ENCODE data around the gene ADIPOR2.

ADIPOR2 gene

GRCh38 chr12:1800401-1801302, 109.8 kb downstream of the ADIPOR2 start:
- DNase-seq = peak; percentile 62

DNA sequence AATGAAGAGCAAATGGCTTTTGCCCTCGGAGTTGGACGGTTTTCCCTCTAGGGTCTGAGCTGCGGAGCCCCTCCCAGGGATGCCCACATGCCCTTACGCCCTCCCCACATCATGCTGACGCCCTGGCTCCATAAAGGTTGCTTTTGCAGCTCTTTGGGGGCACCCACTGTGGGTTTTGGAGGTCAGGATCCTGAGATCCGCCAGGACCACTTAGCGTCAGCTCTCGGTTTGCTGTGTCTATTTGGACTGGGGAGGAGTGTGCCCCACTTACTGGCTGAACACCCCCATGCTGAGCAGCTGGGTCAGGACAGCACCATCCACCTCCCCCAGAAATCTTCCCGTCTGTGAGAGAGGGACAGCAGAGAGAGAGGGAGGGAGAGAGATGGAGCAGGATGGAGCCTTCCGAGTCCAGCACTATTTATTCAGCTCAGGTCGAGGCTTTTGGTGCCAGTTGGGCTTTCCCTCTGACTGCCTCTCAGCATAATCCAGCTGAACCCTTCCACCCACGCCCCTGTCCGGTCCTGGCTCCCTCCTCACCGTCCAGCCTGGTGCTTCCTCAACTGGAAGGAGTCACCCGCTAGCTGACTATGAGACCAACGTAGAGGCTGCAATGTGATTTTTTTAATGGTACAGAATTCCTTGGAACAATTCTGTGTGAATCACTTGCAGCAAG, 110.6 kb downstream of the ADIPOR2 start:
- peak; percentile 45 for DNase-seq

GRCh38 chr12:1803736-1804135, 112.9 kb downstream of the ADIPOR2 start:
- no peak for DNase-seq

GRCh38 chr12:1804545-1805332, 113.9 kb downstream of the ADIPOR2 start:
- DNase-seq = peak; percentile 91

- DNase-seq = no peak
These were observed 114.7 kb downstream of the ADIPOR2 start for GRCh38 chr12:1805441-1806081.

DNA sequence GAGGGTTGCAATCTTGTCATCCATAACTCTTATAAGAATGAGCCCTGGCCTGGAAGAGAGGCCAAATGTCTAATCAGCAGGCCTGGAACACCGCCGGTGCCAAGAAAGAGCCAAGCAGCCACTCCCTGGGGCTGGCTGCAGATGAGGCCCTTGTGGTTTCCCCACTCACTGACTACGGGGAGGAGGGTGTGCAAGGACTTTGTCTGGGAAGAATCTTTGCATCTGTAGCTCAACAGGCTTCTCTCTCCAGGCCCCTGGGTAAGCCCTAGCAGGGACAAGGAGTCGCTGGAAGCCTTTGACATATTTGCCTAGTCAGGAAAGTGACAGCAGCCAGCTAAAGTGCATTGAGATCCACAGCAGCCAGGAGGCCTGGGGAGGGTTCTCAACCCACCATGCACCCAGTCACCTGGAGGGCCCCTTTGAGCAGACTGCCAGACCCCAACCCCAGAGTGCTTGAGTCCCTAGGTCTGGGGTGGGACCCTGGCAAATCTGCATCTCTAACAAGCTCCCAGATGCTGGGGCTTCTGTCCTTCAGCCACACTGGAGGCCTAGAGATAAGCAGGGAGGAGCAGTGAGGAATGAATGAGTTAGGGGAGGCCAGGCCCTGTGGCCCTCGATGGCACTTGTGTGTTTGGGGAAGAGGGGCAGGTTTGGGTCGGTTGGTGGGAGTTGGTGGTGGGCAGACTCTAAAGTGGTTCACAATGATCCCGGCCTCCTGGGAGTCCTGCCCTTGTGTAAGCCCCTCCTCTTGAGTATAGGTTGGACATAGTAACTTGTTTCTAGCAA, 115.6 kb downstream of the ADIPOR2 start:
- no peak for DNase-seq

DNA sequence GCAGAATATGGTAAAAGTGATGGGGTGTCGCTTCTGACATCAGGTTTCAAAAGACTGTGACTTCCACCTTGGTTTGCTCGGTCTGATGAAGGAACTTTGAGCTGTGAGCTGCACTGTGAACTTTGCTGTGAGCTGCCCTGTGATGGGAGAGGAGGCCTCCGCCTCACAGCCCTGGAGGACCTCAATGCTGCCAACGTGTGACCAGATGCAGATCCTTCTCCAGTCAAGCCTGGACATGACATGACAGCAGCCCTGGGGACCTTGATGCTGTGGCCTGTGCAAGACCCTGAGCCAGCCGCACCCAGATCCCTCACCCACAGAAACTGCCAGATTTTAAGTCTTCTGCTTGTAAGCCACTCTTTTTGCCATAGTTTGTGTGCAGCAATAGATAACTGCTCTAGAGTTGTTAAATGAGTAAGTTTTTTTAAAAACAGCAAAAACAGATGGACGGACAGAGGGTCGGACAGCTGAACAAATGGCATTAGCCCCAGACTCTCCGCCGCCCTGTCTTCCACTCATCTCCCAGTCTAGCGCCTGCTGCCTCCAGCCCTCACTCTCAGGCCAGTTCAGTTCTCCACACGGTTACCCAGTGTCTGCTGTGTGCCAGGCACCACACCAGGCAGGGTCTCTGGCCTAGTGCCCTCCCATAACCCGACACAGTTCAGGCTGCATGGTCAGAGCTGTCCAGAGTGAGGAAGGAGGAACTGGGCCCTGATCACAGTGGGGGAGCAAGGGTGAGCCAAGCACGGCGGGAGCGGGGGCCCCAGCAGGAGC, 116.4 kb downstream of the ADIPOR2 start:
- no peak for DNase-seq

- DNase-seq = no peak
These were observed 117.3 kb downstream of the ADIPOR2 start for GRCh38 chr12:1808036-1808797.

DNA sequence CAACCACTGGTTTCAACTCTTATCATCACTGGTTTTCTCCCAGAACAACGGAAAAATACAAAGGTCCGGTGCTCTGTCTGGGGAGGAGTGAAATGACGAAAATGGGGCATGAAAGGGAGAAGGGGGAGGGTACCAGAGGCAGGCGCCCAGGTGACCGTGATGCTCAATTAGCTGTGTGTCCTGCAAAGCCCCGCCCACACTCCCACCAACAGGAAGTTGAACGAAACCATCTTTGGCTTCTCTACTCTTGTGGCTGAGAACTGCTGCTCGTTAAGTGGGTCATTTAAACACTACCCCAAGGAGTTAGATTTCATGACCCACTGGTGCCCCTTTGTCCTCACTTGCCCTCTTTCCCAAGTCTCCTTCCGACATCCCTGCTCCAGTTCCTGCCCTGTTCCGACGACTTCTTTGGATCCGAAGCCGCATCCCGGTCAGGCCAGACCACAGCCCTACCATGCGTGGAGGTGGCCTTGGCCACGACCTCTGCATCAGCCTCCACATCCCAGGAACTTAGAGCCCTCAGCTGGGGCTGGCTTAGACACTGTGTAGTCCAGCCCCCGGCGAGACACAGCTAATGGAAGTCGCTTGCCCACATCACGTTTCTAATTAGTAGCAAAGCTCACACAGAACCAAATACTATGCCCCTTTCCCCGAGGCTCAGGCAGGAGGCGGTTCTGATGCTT, 118.1 kb downstream of the ADIPOR2 start:
- no peak for DNase-seq

DNA sequence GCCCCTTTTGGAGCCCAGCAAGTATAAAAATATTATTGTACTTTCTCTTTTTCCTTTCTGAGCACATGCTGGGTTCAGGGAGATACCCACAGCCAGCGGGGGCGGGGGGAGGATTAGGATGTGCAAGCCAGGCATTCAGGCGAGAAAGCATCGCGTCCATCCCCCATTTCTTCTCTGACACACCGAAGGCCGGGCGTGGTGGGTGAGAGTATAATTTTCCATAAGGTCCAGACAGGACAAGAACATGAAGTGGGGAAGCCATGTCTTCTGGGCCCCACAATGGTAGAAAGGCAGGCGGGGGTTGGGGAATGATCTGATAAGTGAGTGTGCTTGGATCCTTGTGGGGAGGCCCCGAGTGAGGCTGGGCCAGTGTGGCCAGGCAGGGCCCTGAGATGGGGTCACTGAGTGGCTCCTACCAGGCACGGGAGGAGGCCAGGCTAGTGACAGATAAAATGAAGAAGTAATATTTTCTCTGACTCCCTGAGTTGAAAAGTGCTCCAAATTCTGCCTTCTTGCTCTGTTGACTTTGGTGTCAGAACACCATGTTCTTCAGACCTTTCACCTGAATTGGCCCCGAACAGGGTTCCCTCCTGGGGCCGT, 118.8 kb downstream of the ADIPOR2 start:
- DNase-seq = no peak

GRCh38 chr12:1810201-1810930, 119.5 kb downstream of the ADIPOR2 start:
- DNase-seq = no peak

GRCh38 chr12:1810931-1811280, 120.0 kb downstream of the ADIPOR2 start:
- no peak for DNase-seq

- DNase-seq = no peak
These were observed 120.5 kb downstream of the ADIPOR2 start for GRCh38 chr12:1811281-1811947.

GRCh38 chr12:1811948-1812291, 121.0 kb downstream of the ADIPOR2 start:
- DNase-seq = no peak

GRCh38 chr12:1812650-1813302, 121.9 kb downstream of the ADIPOR2 start:
- no peak for DNase-seq

- DNase-seq = no peak
These were observed 123.4 kb downstream of the ADIPOR2 start for GRCh38 chr12:1814266-1814665.

GRCh38 chr12:1815108-1815507, 124.2 kb downstream of the ADIPOR2 start:
- DNase-seq = no peak

Data from activated CD8-positive, alpha-beta memory T cell treated with anti-CD3 and anti-CD28 coated beads for 24 hours (primary cell).